DMS 273 treated with DMSO at 0.1 percent for 48 hours (cell line): ENCODE results near the gene NDUFA1.
"Not testable (repeated sequence)": the region's sequence is repeated elsewhere in the genome, so short reads cannot be mapped to it uniquely, and the experiment has no call there.

Experiments
- DNase-seq: peaks from one replicate; lab custom pipeline; 2025; lab: John Stamatoyannopoulos, UW

Gene NDUFA1

DNA sequence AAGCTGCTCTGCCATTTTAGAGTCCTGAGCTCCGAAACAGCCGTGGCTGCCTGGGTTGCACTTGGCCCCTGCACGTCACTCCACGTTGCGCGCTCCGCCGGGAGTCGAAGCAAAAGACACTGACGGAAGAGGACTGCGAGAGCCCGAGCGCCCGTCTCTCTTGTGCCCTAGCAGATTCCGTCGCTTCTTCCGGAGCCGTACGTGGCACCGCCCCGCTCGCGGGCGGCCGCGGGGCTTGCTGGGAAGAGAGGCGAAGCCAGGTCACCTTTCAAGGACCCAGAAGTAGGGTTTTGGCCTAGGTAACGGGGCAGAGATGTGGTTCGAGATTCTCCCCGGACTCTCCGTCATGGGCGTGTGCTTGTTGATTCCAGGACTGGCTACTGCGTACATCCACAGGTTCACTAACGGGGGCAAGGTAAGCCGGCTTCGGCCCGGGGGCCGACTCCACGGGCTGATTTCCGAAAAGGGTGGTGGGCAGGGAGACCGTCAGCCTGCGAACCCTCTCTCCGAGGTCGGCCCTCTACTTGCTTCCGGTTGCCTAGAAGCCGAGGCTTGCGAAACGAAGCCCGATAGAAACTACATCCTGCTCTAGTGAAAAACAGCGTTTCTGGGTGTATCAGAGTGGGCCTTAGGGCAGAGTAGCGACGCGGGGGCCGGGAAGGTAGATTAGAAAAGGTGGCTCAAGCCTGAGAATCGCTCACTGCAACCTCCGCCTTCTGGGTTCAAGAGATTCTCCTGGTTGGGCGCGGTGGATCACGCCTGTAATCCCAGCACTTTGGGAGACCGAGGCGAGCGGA, at the start of gene NDUFA1, which contains the start of gene RNF113A:
Gene NDUFA1, plus strand, starts transcription at position 234 of the 797 bp plus-strand sequence. Its CDS starts 80 bp downstream, at position 314.
Gene RNF113A, minus strand, starts transcription at position 135 of the 797 bp plus-strand sequence. Its CDS starts 120 bp downstream, at position 15.
- DNase-seq: peak; percentile 48

GRCh38 chrX:119824221-119824620, 47.4 kb upstream of the NDUFA1 start:
- not testable (repeated sequence) for DNase-seq

DNA sequence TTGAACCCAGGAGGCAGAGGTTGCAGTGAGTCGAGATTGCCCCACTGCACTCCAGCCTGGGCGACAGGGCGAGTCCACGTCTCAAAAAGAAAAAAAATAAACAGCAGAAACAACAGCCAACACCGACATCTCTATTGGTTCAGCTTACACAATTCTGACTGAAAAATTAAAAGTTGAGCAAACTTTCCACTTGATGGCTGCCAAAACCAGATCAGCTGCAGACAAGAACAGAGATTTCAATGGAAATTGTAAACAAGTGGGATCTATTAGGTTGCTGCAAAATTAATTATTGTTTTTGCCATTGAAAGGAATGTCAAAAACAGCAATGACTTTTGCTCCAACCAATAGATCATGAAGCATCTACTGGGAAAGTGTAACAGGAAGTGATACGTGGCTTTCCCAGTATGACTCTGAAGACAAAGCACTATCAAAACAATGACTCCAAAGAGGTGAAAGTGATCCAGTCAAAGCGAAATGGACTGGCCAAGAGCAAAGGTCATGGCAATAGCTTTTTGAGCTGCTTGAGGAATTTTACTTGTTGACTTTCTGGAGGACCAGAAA, 45.2 kb upstream of the NDUFA1 start:
- DNase-seq: no peak

DNA sequence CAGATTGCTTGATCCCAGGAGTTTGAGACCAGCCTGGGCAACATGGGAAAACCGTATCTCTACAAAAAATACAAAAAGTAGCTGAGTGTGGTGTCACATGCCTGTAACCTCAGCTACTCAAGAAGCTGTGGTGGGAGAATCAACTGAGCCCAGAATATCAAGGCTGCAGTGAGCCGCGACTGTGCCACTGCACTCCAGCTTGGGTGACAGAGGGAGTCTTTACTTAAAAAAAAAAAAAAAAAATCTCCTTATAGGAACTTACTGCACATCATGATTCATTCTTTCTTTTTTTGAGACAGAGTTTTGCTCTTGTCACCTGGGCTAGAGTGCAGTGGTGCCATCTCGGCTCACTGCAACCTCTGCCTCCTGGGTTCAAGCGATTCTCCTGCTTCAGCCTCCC, 43.2 kb upstream of the NDUFA1 start:
- no peak for DNase-seq

GRCh38 chrX:119833905-119834304, 37.7 kb upstream of the NDUFA1 start:
- no peak for DNase-seq

- peak; percentile 98 for DNase-seq
Observed at GRCh38 chrX:119852382-119853353, 19.0 kb upstream of the NDUFA1 start, which contains the start of gene UPF3B. TSS of gene UPF3B (minus strand) at chrX:119852963. CDS start at chrX:119852928, 35 bp downstream.

DNA sequence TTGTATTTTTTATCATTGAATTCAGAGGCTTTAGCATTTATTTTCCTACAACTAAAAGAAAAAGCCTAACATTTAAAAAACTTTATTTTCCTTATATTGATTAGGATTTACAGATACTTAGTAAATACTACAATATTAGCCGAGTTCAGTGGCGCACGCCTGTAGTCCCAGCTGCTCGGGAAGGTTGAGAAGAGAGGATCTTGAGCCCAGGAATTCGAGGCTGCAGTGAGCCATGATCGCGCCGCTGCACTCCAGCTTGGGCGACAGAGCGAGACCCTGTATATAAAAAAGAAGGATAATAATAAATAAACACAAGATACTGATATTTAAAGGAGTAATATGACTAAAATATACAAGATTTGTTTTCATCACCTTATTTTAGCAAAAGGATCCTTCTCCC, 18.2 kb upstream of the NDUFA1 start:
- no peak for DNase-seq

DNA sequence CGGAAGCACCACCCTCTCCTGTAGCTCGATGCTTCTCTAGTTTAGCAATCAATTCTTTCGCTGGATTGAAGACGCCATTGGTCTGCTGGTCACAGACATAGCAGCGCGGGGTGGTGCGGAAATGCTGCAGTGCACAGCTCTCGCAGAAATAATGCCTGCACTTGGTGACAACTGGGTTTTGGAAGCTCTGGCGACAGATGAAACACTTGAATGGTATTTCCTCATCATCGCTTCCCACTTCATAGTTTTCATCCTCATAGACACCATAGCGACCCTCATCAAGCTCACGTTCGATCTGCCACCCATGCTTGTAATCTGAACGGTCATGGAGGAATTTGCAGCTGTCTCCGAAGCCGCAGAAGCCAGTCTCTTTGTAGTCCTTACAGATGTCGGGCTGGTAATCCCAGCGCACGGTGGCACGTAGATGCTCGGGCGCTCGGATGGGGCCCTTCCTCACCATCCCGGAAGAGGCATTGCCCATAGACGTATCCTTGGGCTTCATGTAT, 953 bp upstream of the NDUFA1 start:
- no peak for DNase-seq

- DNase-seq: no peak
Observed at GRCh38 chrX:119871245-119871598, 410 bp upstream of the NDUFA1 start.

GRCh38 chrX:119878740-119879139, 7.1 kb downstream of the NDUFA1 start:
- DNase-seq: no peak

- no peak for DNase-seq
Observed at GRCh38 chrX:119880076-119880475, 8.4 kb downstream of the NDUFA1 start.

DNA sequence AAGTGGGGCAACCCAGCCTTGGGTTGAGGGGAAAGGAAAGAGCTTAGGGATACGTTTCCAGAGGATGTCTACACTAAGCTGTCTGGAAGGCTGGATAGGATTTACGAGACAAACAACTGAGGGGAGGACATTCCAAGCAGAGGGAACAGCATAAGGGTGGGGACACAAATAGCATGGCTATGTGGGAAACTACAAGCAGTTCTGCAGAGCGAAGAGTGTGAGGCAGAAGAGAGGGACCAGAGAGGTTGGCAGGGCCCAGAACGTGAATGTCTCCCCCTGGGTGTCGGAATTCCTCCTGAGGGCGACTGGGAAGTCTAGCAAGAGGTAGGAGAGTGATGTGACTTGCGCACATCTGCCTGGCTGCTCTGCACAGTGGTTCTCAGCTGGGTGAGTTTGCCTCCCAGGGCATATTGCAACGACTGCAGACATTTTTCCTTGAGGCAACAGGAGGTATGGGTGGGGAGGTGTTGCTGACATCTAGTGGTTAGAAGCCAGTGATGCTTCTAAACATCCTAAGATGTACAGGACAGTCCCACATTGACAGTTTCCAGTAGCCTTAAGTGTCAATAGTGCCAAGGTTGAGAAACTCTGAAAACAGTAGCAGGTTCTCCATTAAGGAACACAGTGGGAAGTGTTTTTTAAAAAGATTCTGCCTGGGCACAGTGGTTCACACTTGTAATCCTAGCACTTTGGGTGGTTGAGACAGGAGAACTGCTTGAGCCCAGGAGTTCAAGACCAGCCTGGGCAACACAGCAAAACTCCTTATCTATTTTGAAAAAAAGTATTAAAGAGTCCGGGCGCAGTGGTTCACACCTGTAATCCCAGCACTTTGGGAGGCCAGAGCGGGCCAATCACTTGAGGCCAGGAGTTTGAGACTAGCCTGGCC, 9.2 kb downstream of the NDUFA1 start:
- peak; percentile 40 for DNase-seq

DNA sequence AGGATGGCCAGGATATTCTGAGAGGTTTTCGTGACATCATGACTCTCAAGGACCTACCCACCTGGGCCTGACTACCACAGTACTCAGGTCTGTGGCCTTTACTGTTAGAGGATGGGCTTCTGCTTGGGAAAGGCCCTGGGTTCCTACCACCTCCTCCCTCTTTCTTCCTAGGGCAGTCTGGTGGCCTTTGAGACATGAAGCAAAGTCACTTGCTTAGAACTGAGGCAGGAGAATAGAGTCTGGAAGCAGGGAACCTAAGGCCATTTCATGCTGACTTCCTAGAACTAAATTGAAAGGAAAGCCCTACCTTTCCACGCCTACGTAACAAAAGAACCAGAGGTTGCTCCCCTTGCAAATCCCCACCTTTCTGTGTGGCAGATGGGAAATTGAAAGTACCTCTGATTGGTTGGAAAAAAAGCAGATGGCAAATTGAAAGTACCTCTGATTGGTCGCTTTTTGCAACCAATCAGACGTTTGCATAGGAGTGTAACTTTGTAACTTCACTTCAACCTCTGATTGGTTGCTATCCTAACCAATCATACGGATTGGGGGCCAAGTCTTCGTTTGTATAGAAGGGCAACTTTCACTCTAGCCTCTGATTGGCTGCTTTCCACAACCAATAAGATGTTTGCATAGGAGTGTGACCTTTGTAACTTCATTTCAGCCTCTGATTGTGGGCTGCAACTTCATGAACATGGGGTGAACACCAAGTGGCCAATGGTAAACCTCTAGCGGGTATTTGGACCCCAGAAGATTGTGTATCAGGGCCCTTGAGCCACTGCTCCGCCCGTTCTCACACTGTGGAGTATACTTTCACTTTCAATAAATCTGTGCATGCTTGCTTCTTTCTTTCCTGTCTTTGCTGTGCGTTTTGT, 14.2 kb downstream of the NDUFA1 start:
- no peak for DNase-seq

- peak; percentile 21 for DNase-seq
Observed at GRCh38 chrX:119887721-119888425, 16.2 kb downstream of the NDUFA1 start.

DNA sequence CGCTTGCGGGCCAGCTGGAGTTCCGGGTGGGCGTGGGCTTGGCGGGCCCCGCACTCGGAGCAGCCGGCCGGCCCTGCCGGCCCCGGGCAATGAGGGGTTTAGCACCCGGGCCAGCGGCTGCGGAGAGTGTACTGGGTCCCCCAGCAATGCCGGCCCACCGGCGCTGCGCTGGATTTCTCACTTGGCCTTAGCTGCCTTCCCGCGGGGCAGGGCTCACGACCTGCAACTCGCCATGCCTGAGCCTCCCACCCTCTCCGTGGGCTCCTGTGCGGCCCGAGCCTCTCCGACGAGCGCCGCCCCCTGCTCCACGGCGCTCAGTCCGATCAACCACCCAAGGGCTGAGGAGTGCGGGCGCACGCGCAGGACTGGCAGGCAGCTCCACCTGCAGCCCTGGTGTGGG, 19.0 kb downstream of the NDUFA1 start:
- not testable (repeated sequence) for DNase-seq

- not testable (repeated sequence) for DNase-seq
Observed at GRCh38 chrX:119891961-119892692, 20.5 kb downstream of the NDUFA1 start.

GRCh38 chrX:119895843-119896326, 24.3 kb downstream of the NDUFA1 start, which contains the start of gene AKAP14:
TSS of gene AKAP14 (plus strand) at chrX:119895893. CDS start at chrX:119903224, 7,331 bp downstream.
- DNase-seq: peak; percentile 34

- DNase-seq: no peak
Observed at GRCh38 chrX:119899125-119899524, 27.5 kb downstream of the NDUFA1 start.
